HepG2 (cell line): ENCODE data around the gene ZNF121. TPM values are rescaled to one million over a fixed set of nuclear protein-coding genes. Genes with fewer than 3 reads are reported as not detected.

Experiments
- CHCHD3 ChIP-seq: sonication (generic); formaldehyde crosslinking; IDR thresholded peaks from 2 replicates; pipeline ENCODE4 v1.8.0; 2022; ENCODE audit warnings: mild to moderate bottlenecking, missing genetic modification reagents, moderate library complexity
- GABPB1 ChIP-seq: IDR thresholded peaks from 2 replicates; pipeline ENCODE4 v1.6.1; 2016; ENCODE audit warnings: mild to moderate bottlenecking, missing genetic modification reagents, moderate library complexity, missing compliant biosample characterization
- IKZF4 ChIP-seq: sonication (generic); formaldehyde crosslinking; IDR thresholded peaks from 2 replicates; pipeline ENCODE4 v1.5.1; 2020; ENCODE audit warnings: borderline replicate concordance, mild to moderate bottlenecking, low read depth, missing genetic modification reagents; ENCODE audit errors: not compliant biosample characterization
- KLF11 ChIP-seq: IDR thresholded peaks from 2 replicates; pipeline ENCODE4 v1.6.1; 2016; ENCODE audit warnings: missing compliant biosample characterization
- MAFK ChIP-seq, 2 experiments: IDR thresholded peaks in 1 of 2; conservative IDR thresholded peaks in 1 of 2; 2 replicates each; pipeline ENCODE4 v1.6.1; 2011; ENCODE audit warnings: improper control_type of control experiment in 2 of 2, low read length in 2 of 2
- MTF1 ChIP-seq: sonication (generic); formaldehyde crosslinking; IDR thresholded peaks from 2 replicates; pipeline ENCODE4 v1.5.0; 2020; ENCODE audit warnings: missing genetic modification reagents
- NONO ChIP-seq, 2 experiments: fragments of 450-650 bp in 1 of 2; sonication (generic) in 1 of 2; formaldehyde crosslinking in 1 of 2; IDR thresholded peaks in 1 of 2; conservative IDR thresholded peaks in 1 of 2; 2 replicates each; pipeline versions ENCODE4 v1.6.1 to v1.8.0; 2017 to 2022; ENCODE audit warnings: mild to moderate bottlenecking in 1 of 2, missing genetic modification reagents in 1 of 2, moderate library complexity in 1 of 2
- PAX8 ChIP-seq: sonication (generic); formaldehyde crosslinking; IDR thresholded peaks from 2 replicates; pipeline ENCODE4 v1.8.0; 2022; ENCODE audit warnings: mild to moderate bottlenecking, missing genetic modification reagents, borderline replicate concordance
- POLR2G ChIP-seq: fragments of 200-400 bp; formaldehyde crosslinking; IDR thresholded peaks from 2 replicates; pipeline ENCODE4 v1.6.1; 2018; ENCODE audit warnings: mild to moderate bottlenecking, low read depth, low read length, moderate library complexity
- SMARCC2 ChIP-seq: fragments of 450-650 bp; IDR thresholded peaks from 2 replicates; pipeline ENCODE4 v1.6.1; 2017; ENCODE audit warnings: antibody characterized with exemption, mild to moderate bottlenecking
- SMYD3 ChIP-seq: sonication (generic); formaldehyde crosslinking; IDR thresholded peaks from 2 replicates; pipeline ENCODE4 v1.8.1; 2023; ENCODE audit warnings: mild to moderate bottlenecking, missing genetic modification reagents
- SNAPC2 ChIP-seq: sonication (generic); formaldehyde crosslinking; IDR thresholded peaks from 2 replicates; pipeline ENCODE4 v1.8.1; 2022; ENCODE audit warnings: mild to moderate bottlenecking, missing genetic modification reagents
- TAF15 ChIP-seq: fragments of 200-400 bp; formaldehyde crosslinking; IDR thresholded peaks from one replicate; pipeline ENCODE4 v1.6.1; 2018; ENCODE audit warnings: mild to moderate bottlenecking, low read depth, low read length; ENCODE audit not compliant: poor library complexity, severe bottlenecking
- ZFP37 ChIP-seq: sonication (generic); formaldehyde crosslinking; IDR thresholded peaks from 2 replicates; pipeline ENCODE4 v1.4.0; 2020; ENCODE audit warnings: missing genetic modification reagents, borderline replicate concordance
- ZNF160 ChIP-seq: sonication (generic); formaldehyde crosslinking; IDR thresholded peaks from 2 replicates; pipeline ENCODE4 v1.8.0; 2022; ENCODE audit warnings: mild to moderate bottlenecking, inconsistent platforms, missing genetic modification reagents
- ZNF317 ChIP-seq: sonication (generic); formaldehyde crosslinking; IDR thresholded peaks from 2 replicates; pipeline ENCODE4 v1.5.0; 2020; ENCODE audit warnings: mild to moderate bottlenecking, missing genetic modification reagents
- ZNF343 ChIP-seq: sonication (generic); formaldehyde crosslinking; IDR thresholded peaks from 2 replicates; pipeline ENCODE4 v1.4.0; 2020; ENCODE audit warnings: mild to moderate bottlenecking, missing genetic modification reagents
- ZNF569 ChIP-seq: sonication (generic); formaldehyde crosslinking; IDR thresholded peaks from 2 replicates; pipeline ENCODE4 v1.5.0; 2020; ENCODE audit warnings: mild to moderate bottlenecking, missing genetic modification reagents, moderate library complexity, borderline replicate concordance
- ZNF597 ChIP-seq: sonication (generic); formaldehyde crosslinking; IDR thresholded peaks from 2 replicates; pipeline ENCODE4 v1.5.0; 2020; ENCODE audit warnings: missing genetic modification reagents
- ZNF672 ChIP-seq: sonication (generic); formaldehyde crosslinking; IDR thresholded peaks from 2 replicates; pipeline ENCODE4 v1.8.1; 2022; ENCODE audit warnings: missing genetic modification reagents
- ZNF749 ChIP-seq: sonication (generic); formaldehyde crosslinking; IDR thresholded peaks from 2 replicates; pipeline ENCODE4 v1.8.0; 2022; ENCODE audit warnings: mild to moderate bottlenecking, missing genetic modification reagents, moderate library complexity, borderline replicate concordance
- ZSCAN21 ChIP-seq: sonication (generic); formaldehyde crosslinking; IDR thresholded peaks from 2 replicates; pipeline ENCODE4 v1.8.0; 2022; ENCODE audit warnings: mild to moderate bottlenecking, missing genetic modification reagents, moderate library complexity, borderline replicate concordance
- polyA plus RNA-seq, 8 experiments: library from polyadenylated mRNA; depleted of rRNA in 3 of 8; stranded (reverse) in 7 of 8; unstranded in 1 of 8; fragments of >200 nt; fragmentation: Illumina TruSeq in 4 of 8; extraction: Trizol in 4 of 8; gene quantifications; 2 replicates each; pipeline versions ENCODE4 v1.2.1 to v1.2.3, GENCODE V29; 2011 to 2016; ENCODE audit warnings: low read depth in 4 of 8, missing spikeins in 1 of 8, mixed read lengths in 1 of 8; ENCODE audit not compliant: insufficient read depth in 1 of 8
- total RNA-seq, 5 experiments: library from RNA; depleted of rRNA; stranded (reverse); fragments of >200 nt; fragmentation: Illumina TruSeq; extraction: Trizol; gene quantifications; 2 replicates each; pipeline ENCODE4 v1.2.3, GENCODE V29; 2016; ENCODE audit warnings: low read depth in 1 of 5
- TF ChIP-seq, protein P1 (sequence below): sonication (generic); formaldehyde crosslinking; IDR thresholded peaks from 2 replicates; pipeline ENCODE4 v1.4.0; 2020; ENCODE audit warnings: missing genetic modification reagents
- TF ChIP-seq, protein P2 (sequence below): sonication (generic); formaldehyde crosslinking; IDR thresholded peaks from 2 replicates; pipeline ENCODE4 v1.8.1; 2023; ENCODE audit warnings: mild to moderate bottlenecking, missing genetic modification reagents

The ZNF121 gene
- total and polyA plus RNA-seq, 2 of the 13 experiments (the other 11 are each of a cell fraction or from before 2014, with no cell fraction given): 7.8 to 56.3 TPM

DNA sequence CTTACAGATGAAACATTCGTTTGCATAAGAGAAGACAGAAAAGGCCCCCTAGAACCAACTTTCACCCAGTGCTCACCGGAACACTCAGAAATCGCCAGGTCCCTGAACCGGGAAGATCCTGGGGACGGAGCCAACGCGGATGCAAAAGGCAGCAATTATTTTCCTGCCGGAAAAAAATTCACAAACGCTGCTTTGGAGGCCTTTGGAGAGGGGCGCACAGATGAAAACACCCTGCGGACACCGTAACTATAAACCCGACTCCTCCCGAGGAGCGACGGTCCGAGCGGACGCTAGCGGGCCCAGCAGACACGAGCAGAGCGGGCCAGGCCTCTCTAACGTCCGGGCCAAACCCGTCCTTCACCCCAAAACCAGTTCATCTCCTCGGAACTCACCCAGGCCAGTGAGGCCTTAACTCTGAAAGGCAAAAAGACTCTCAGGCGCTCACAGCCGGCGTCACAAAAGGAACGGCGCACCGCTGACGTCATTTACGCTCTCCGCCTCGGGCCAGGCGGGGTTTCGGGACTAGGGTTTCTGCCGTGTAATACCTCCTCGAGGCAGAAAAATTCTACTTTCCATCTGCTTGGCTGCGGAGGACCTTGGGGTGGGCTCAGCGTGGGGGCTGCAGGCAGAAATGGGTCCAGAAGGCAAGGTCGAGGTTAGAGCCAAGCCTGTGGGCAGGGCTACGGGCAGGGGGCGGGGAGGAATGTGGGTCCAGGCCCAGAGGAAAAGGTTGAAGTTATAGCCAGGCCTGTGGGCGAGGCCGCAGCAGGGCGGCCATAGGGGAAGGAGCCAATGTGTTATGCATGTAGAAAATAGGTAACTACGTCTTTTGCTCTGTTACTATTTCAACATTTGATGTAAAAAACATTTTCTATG lies 45.9 kb downstream of the ZNF121 start, which contains the start of gene ZNF426 (continued):
- TF ChIP-seq, protein P1, sequence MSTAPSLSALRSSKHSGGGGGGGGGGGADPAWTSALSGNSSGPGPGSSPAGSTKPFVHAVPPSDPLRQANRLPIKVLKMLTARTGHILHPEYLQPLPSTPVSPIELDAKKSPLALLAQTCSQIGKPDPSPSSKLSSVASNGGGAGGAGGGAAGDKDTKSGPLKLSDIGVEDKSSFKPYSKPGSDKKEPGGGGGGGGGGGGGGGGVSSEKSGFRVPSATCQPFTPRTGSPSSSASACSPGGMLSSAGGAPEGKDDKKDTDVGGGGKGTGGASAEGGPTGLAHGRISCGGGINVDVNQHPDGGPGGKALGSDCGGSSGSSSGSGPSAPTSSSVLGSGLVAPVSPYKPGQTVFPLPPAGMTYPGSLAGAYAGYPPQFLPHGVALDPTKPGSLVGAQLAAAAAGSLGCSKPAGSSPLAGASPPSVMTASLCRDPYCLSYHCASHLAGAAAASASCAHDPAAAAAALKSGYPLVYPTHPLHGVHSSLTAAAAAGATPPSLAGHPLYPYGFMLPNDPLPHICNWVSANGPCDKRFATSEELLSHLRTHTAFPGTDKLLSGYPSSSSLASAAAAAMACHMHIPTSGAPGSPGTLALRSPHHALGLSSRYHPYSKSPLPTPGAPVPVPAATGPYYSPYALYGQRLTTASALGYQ (CRISPR knock-in tag): peak; percentile 33; the same call in 1 of the 2 replicates
- TF ChIP-seq ZSCAN21 (CRISPR knock-in tag) (peak; percentile 41; the same call in 1 of the 2 replicates), TAF15 (peak; percentile 11), IKZF4 (CRISPR knock-in tag) (no peak), SNAPC2 (0 out of 2 replicates have a peak, but pooled peaks have one; percentile 51), ZNF160 (CRISPR knock-in tag) (peak; percentile 80; the same call in 1 of the 2 replicates), NONO (IDR thresholded peaks at IDR 0.05) (no peak), NONO (CRISPR knock-in tag; conservative IDR thresholded peaks at IDR 0.05) (peak; percentile 82), ZFP37 (CRISPR knock-in tag) (0 out of 2 replicates have a peak, but pooled peaks have one; percentile 79), ZNF749 (CRISPR knock-in tag) (no peak), ZNF597 (CRISPR knock-in tag) (no peak), ZNF569 (CRISPR knock-in tag) (no peak), ZNF672 (CRISPR knock-in tag) (no peak), POLR2G (peak; percentile 90), MAFK (conservative IDR thresholded peaks at IDR 0.05 in 1 of 2, IDR thresholded peaks at IDR 0.05 in 1 of 2; ENCODE audit: low read length in 2 of 2) (no peak), SMYD3 (CRISPR knock-in tag) (no peak; the same call in 1 of the 2 replicates), PAX8 (CRISPR knock-in tag) (peak; percentile 36; the same call in 1 of the 2 replicates), GABPB1 (CRISPR knock-in tag) (peak; percentile 76), SMARCC2 (no peak), ZNF317 (CRISPR knock-in tag) (0 out of 2 replicates have a peak, but pooled peaks have one; percentile 42), MTF1 (CRISPR knock-in tag) (no peak; the same call in 1 of the 2 replicates), CHCHD3 (CRISPR knock-in tag) (no peak), KLF11 (no peak), ZNF343 (CRISPR knock-in tag) (no peak)
- TF ChIP-seq, protein P2, sequence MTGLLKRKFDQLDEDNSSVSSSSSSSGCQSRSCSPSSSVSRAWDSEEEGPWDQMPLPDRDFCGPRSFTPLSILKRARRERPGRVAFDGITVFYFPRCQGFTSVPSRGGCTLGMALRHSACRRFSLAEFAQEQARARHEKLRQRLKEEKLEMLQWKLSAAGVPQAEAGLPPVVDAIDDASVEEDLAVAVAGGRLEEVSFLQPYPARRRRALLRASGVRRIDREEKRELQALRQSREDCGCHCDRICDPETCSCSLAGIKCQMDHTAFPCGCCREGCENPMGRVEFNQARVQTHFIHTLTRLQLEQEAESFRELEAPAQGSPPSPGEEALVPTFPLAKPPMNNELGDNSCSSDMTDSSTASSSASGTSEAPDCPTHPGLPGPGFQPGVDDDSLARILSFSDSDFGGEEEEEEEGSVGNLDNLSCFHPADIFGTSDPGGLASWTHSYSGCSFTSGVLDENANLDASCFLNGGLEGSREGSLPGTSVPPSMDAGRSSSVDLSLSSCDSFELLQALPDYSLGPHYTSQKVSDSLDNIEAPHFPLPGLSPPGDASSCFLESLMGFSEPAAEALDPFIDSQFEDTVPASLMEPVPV (CRISPR knock-in tag): no peak; the same call in 1 of the 2 replicates
